Smooth muscle cell (in vitro differentiated cells): Measurements from ENCODE around the gene MAD2L2. TPM values are rescaled to one million over a fixed set of nuclear protein-coding genes. Genes with fewer than 3 reads are reported as not detected.

Experiments
- DNase-seq: peaks from one replicate; lab custom pipeline; 2025; ENCODE audit not compliant: unreplicated experiment; lab: John Stamatoyannopoulos, UW
- H2AFZ ChIP-seq: fragments of 200-600 bp; sonication (generic); 2 replicates; pipeline ENCODE4 v1.6.0; 2016; ENCODE audit warnings: antibody characterized with exemption, low read depth, mild to moderate bottlenecking
- H3F3A ChIP-seq: fragments of 200-600 bp; sonication (generic); 2 replicates; pipeline ENCODE4 v1.6.0; 2017; ENCODE audit warnings: antibody characterized with exemption, low read depth
- H3K27ac ChIP-seq: fragments of 200-600 bp; sonication (generic); 2 replicates; pipeline ENCODE4 v1.5.1; 2016; ENCODE audit warnings: low read depth, mild to moderate bottlenecking
- H3K27me3 ChIP-seq: fragments of 200-600 bp; sonication (generic); 2 replicates; pipeline ENCODE4 v1.6.1; 2016; ENCODE audit warnings: low read depth, mild to moderate bottlenecking
- H3K36me3 ChIP-seq: fragments of 200-600 bp; sonication (generic); 2 replicates; pipeline ENCODE4 v1.5.1; 2016; ENCODE audit warnings: low read depth
- H3K4me1 ChIP-seq: fragments of 200-600 bp; sonication (generic); 2 replicates; pipeline ENCODE4 v1.5.1; 2016; ENCODE audit warnings: low read depth
- H3K4me2 ChIP-seq: fragments of 200-600 bp; sonication (generic); 2 replicates; pipeline ENCODE4 v1.6.0; 2016; ENCODE audit warnings: mild to moderate bottlenecking
- H3K4me3 ChIP-seq: fragments of 200-600 bp; sonication (generic); 2 replicates; pipeline ENCODE4 v1.5.1; 2016; ENCODE audit warnings: mild to moderate bottlenecking
- H3K79me2 ChIP-seq: fragments of 200-600 bp; sonication (generic); 2 replicates; pipeline ENCODE4 v1.6.0; 2016; ENCODE audit warnings: low read depth, mild to moderate bottlenecking
- H3K9ac ChIP-seq: fragments of 200-600 bp; sonication (generic); 2 replicates; pipeline ENCODE4 v1.6.0; 2016; ENCODE audit warnings: low read depth
- H3K9me3 ChIP-seq: fragments of 200-600 bp; sonication (generic); replicated peaks from 2 replicates; pipeline ENCODE4 v1.5.1; 2016; ENCODE audit warnings: low read depth
- H4K20me1 ChIP-seq: fragments of 200-600 bp; sonication (generic); 2 replicates; pipeline ENCODE4 v1.6.0; 2016; ENCODE audit warnings: low read depth
- WGBS: methylation state at CpG from one replicate; pipeline ENCODE4 v1.1.7; 2016; ENCODE audit warnings: low lambda C conversion rate; 5-methylcytosine and 5-hydroxymethylcytosine counted together
- polyA plus RNA-seq: library from polyadenylated mRNA; unstranded; fragments of >200 nt; fragmentation: Nextera tagmentation; extraction: Ambion mirVana; gene quantifications from 2 replicates; pipeline ENCODE4 v1.2.1, GENCODE V29; 2016
- total RNA-seq: library from RNA; depleted of rRNA; stranded (reverse); fragments of >200 nt; gene quantifications from 2 replicates; pipeline ENCODE4 v1.2.3, GENCODE V29; 2014
- TF ChIP-seq, protein P1 (sequence below): fragments of 200-600 bp; sonication (generic); IDR thresholded peaks from 2 replicates; pipeline ENCODE4 v1.5.1; 2017; ENCODE audit warnings: borderline replicate concordance, mild to moderate bottlenecking, antibody characterized with exemption; ENCODE audit not compliant: insufficient read depth, poor library complexity, severe bottlenecking

Gene MAD2L2
- total and polyA plus RNA-seq, 2 experiments from 2014 or later: 46.0 to 87.4 TPM

GRCh38 chr1:11697893-11698210, 16.9 kb upstream of the MAD2L2 start:
- no peaks in the 10 kb centered on the region for H4K20me1 ChIP-seq
- no peaks in the 10 kb centered on the region for H3K79me2 ChIP-seq
- no peak overlapping the region for H3K9ac ChIP-seq
- no peak overlapping the region for H3K27ac ChIP-seq
- H3K36me3 ChIP-seq: no peaks in the 10 kb centered on the region
- no peaks in the 10 kb centered on the region for H3F3A ChIP-seq
- WGBS: 91% methylated on average over 5 of the region's 5 CpGs
- H3K4me1 ChIP-seq: peaks cover 10% of the 10 kb centered on the region
- peaks cover 21% of the 10 kb centered on the region for H3K27me3 ChIP-seq
- no peak overlapping the region for H3K4me3 ChIP-seq
- TF ChIP-seq, protein P1, sequence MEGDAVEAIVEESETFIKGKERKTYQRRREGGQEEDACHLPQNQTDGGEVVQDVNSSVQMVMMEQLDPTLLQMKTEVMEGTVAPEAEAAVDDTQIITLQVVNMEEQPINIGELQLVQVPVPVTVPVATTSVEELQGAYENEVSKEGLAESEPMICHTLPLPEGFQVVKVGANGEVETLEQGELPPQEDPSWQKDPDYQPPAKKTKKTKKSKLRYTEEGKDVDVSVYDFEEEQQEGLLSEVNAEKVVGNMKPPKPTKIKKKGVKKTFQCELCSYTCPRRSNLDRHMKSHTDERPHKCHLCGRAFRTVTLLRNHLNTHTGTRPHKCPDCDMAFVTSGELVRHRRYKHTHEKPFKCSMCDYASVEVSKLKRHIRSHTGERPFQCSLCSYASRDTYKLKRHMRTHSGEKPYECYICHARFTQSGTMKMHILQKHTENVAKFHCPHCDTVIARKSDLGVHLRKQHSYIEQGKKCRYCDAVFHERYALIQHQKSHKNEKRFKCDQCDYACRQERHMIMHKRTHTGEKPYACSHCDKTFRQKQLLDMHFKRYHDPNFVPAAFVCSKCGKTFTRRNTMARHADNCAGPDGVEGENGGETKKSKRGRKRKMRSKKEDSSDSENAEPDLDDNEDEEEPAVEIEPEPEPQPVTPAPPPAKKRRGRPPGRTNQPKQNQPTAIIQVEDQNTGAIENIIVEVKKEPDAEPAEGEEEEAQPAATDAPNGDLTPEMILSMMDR: no peak
- no peak for DNase-seq
- no peak overlapping the region for H3K4me2 ChIP-seq
- H2AFZ ChIP-seq: no peak overlapping the region
- H3K9me3 ChIP-seq: no peaks in the 10 kb centered on the region

- no peaks in the 10 kb centered on the region for H3K36me3 ChIP-seq
- H3K4me2 ChIP-seq: no peak overlapping the region
- no peaks in the 10 kb centered on the region for H3K9me3 ChIP-seq
- H3F3A ChIP-seq: no peaks in the 10 kb centered on the region
- H4K20me1 ChIP-seq: no peaks in the 10 kb centered on the region
- no peak overlapping the region for H3K27ac ChIP-seq
- no peak overlapping the region for H3K9ac ChIP-seq
- TF ChIP-seq, protein P1: no peak
- H3K4me1 ChIP-seq: peaks cover 10% of the 10 kb centered on the region
- H3K27me3 ChIP-seq: peaks cover 27% of the 10 kb centered on the region
- H2AFZ ChIP-seq: no peak overlapping the region
- DNase-seq: no peak
- no peaks in the 10 kb centered on the region for H3K79me2 ChIP-seq
- H3K4me3 ChIP-seq: no peak overlapping the region
- 83% methylated on average over 8 of the region's 8 CpGs for WGBS
These were observed 16.4 kb upstream of the MAD2L2 start for GRCh38 chr1:11697188-11697892.

- H3K79me2 ChIP-seq: no peaks in the 10 kb centered on the region
- no peak overlapping the region for H3K4me2 ChIP-seq
- no peak for DNase-seq
- WGBS: 87% methylated on average over 6 of the region's 6 CpGs
- no peaks in the 10 kb centered on the region for H3F3A ChIP-seq
- H3K36me3 ChIP-seq: no peaks in the 10 kb centered on the region
- H3K4me1 ChIP-seq: peaks cover 7% of the 10 kb centered on the region
- no peak overlapping the region for H3K27ac ChIP-seq
- no peaks in the 10 kb centered on the region for H3K9me3 ChIP-seq
- TF ChIP-seq, protein P1: no peak
- no peak overlapping the region for H3K9ac ChIP-seq
- peaks cover 41% of the 10 kb centered on the region for H3K27me3 ChIP-seq
- H2AFZ ChIP-seq: no peak overlapping the region
- no peaks in the 10 kb centered on the region for H4K20me1 ChIP-seq
- no peak overlapping the region for H3K4me3 ChIP-seq
These were observed 14.9 kb upstream of the MAD2L2 start for GRCh38 chr1:11695861-11696260.

- Histone ChIP-seq H3K4me3 (no peak overlapping the region), H2AFZ (no peak overlapping the region), H3K27ac (no peak overlapping the region), H3K9ac (no peak overlapping the region), H3F3A (no peaks in the 10 kb centered on the region), H3K9me3 (no peaks in the 10 kb centered on the region), H3K36me3 (no peaks in the 10 kb centered on the region), H3K27me3 (peaks cover 59% of the 10 kb centered on the region), H3K4me1 (no peaks in the 10 kb centered on the region), H3K4me2 (no peak overlapping the region), H4K20me1 (no peaks in the 10 kb centered on the region), H3K79me2 (no peaks in the 10 kb centered on the region)
- no peak for DNase-seq
- 63% methylated on average over 5 of the region's 5 CpGs for WGBS
- TF ChIP-seq, protein P1: no peak
These were observed 13.0 kb upstream of the MAD2L2 start for GRCh38 chr1:11693917-11694316.
